GM12875 (cell line): ENCODE data around the gene AIG1.

ENCODE experiments used
- H3K4me3 ChIP-seq: one replicate; pipeline ENCODE4 v1.5.1; 2011; ENCODE audit warnings: low read depth, low read length, control low read depth
- CTCF ChIP-seq: IDR thresholded peaks from 2 replicates; pipeline ENCODE4 v1.5.1; 2011; ENCODE audit warnings: low read depth, mild to moderate bottlenecking, control low read depth, inconsistent platforms, low read length, moderate library complexity, borderline replicate concordance; ENCODE audit not compliant: insufficient read depth

The AIG1 gene

GRCh38 chr6:143205991-143206390, 145.3 kb downstream of the AIG1 start:
- no peak overlapping the region for H3K4me3 ChIP-seq
- no peak for TF ChIP-seq CTCF

DNA sequence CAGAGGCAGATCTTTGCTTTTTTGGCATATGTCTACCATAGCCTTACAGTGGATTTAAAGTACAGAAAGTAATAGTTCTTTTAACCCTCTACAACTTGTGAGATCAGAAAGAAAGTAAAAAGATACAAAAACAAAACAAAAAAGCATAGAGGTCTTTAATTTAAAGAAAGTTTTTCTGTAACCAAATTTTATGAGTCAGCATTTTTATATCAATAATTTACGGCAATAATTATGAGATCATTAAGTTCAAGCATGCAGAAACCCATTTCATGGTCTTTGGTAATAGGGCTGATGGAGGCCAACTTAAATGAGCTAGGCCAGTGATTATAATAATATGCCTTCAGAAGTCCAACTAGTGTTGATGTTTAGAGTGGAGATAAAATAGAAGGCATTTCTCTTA, 145.9 kb downstream of the AIG1 start:
- no peak overlapping the region for H3K4me3 ChIP-seq
- TF ChIP-seq CTCF: no peak

- no peak for TF ChIP-seq CTCF
- H3K4me3 ChIP-seq: no peak overlapping the region
These were observed 149.7 kb downstream of the AIG1 start for GRCh38 chr6:143210420-143210819.

DNA sequence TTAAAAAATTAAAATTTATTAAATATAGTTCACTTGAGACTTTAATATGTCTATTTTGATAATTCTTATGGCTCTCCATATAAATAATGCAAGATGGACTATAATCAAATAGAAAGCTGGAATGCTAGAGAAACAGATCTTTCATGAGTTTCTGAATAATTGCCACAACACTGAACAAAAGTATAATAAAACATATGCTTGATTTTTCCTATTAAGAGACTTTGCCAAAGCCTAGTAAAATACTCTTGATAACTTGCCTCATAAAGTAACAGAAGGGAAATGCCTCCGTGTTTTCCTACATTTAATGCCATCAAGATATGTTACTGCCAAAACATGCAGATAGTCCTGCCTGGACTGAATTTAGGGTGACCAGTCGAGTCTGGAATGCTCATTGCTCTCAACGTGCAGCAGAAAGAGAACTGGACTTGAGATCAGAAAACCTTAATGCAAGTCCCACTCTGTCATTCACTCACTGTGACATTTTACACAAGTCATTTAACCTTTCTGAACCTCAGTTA, 153.2 kb downstream of the AIG1 start:
- H3K4me3 ChIP-seq: no peak overlapping the region
- TF ChIP-seq CTCF: no peak

DNA sequence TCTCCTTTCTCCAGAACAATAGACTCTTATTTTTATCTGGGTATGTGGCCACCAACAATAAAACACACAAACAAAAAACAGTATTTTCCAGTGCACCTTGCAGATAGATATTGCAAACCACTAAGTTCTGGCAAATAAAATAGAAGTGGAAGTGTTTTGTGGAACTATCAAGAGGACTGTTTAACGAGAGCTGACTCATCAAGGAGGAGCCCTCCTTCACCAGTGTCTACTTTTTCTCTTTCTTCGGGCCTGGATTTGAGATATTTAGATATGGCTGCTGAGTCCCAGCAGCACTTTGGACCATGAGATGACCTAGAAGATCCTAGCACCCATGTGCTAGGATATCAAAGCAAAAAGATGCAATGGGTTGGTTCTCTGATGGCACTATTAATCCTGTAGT, 154.7 kb downstream of the AIG1 start:
- H3K4me3 ChIP-seq: no peak overlapping the region
- TF ChIP-seq CTCF: no peak

GRCh38 chr6:143215771-143216170, 155.1 kb downstream of the AIG1 start:
- TF ChIP-seq CTCF: no peak
- no peak overlapping the region for H3K4me3 ChIP-seq

DNA sequence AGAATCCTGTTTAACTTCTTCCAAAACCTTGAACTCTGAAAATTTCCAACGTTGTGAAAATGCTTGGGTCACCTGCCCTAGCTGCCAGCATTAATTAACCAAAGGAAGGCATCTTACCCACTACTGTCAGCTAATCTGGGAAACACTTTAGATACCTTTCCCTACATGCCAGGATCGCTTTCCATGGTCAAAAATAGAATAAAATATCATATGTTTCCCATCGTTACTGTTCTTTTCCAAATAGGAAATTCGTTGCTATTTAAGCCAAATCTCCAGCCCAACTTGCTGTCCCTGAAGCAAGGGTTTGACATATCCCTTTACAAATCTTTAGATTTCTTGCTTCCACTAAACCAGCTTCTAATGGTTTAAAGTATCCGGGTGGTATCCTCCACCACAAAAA, 157.5 kb downstream of the AIG1 start:
- H3K4me3 ChIP-seq: no peak overlapping the region
- no peak for TF ChIP-seq CTCF
